HEK293T (cell line): Measurements from ENCODE around the gene PLEKHA6.

Source experiments
- CTCF ChIA-PET: fragments of 350-600 bp; formaldehyde crosslinking; extraction: SDS; loops from one replicate; lab custom pipeline; 2021; ENCODE audit warnings: antibody characterized with exemption, inconsistent platforms; lab: Yijun Ruan, JAX
- POLR2A ChIA-PET: fragments of 350-600 bp; formaldehyde crosslinking; extraction: SDS; loops from one replicate; lab custom pipeline; 2020; ENCODE audit warnings: antibody characterized with exemption, inconsistent platforms; lab: Yijun Ruan, JAX
- DNase-seq: peaks from one replicate; pipeline ENCODE4 v3.0.0; 2012; ENCODE audit warnings: mixed read lengths; ENCODE audit errors: extremely low spot score
- ARNT ChIP-seq: fragments of 450-650 bp; IDR thresholded peaks from 2 replicates; pipeline ENCODE4 v1.6.1; 2017; ENCODE audit warnings: mild to moderate bottlenecking
- BHLHE40 ChIP-seq: fragments of 450-650 bp; IDR thresholded peaks from 2 replicates; pipeline ENCODE4 v1.6.1; 2016; ENCODE audit warnings: mild to moderate bottlenecking, moderate library complexity, borderline replicate concordance
- CTBP1 ChIP-seq: fragments of 450-650 bp; IDR thresholded peaks from 2 replicates; pipeline ENCODE4 v1.6.1; 2016; ENCODE audit warnings: borderline replicate concordance
- ELF4 ChIP-seq: fragments of 450-650 bp; IDR thresholded peaks from 2 replicates; pipeline ENCODE4 v1.6.1; 2017; ENCODE audit warnings: antibody characterized with exemption
- FOXA1 ChIP-seq: fragments of 450-650 bp; IDR thresholded peaks from 2 replicates; pipeline ENCODE4 v1.6.1; 2016; ENCODE audit warnings: mild to moderate bottlenecking
- FOXK2 ChIP-seq: fragments of 450-650 bp; IDR thresholded peaks from 2 replicates; pipeline ENCODE4 v1.6.1; 2016; ENCODE audit warnings: mild to moderate bottlenecking
- FOXM1 ChIP-seq: fragments of 450-650 bp; IDR thresholded peaks from 2 replicates; pipeline ENCODE4 v1.6.1; 2017; ENCODE audit warnings: mild to moderate bottlenecking, borderline replicate concordance
- HDGF ChIP-seq: fragments of 450-650 bp; IDR thresholded peaks from 2 replicates; pipeline ENCODE4 v1.6.1; 2017; ENCODE audit warnings: antibody characterized with exemption, borderline replicate concordance
- L3MBTL2 ChIP-seq: fragments of 450-650 bp; conservative IDR thresholded peaks from 2 replicates; pipeline ENCODE4 v1.6.1; 2016; ENCODE audit warnings: mild to moderate bottlenecking
- LEF1 ChIP-seq: fragments of 450-650 bp; IDR thresholded peaks from 2 replicates; pipeline ENCODE4 v1.6.1; 2017; ENCODE audit warnings: mild to moderate bottlenecking, borderline replicate concordance
- NFRKB ChIP-seq: fragments of 450-650 bp; IDR thresholded peaks from 2 replicates; pipeline ENCODE4 v1.6.1; 2016; ENCODE audit warnings: mild to moderate bottlenecking, moderate library complexity
- SP1 ChIP-seq: fragments of 450-650 bp; IDR thresholded peaks from 2 replicates; pipeline ENCODE4 v1.6.1; 2017
- SUZ12 ChIP-seq: fragments of 450-650 bp; IDR thresholded peaks from 2 replicates; pipeline ENCODE4 v1.6.1; 2016; ENCODE audit warnings: mild to moderate bottlenecking
- TARDBP ChIP-seq: fragments of 450-650 bp; IDR thresholded peaks from 2 replicates; pipeline ENCODE4 v1.6.1; 2016
- ZNF384 ChIP-seq: fragments of 450-650 bp; IDR thresholded peaks from 2 replicates; pipeline ENCODE4 v1.6.1; 2016
- TF ChIP-seq, protein P1 (sequence below): fragments of 450-650 bp; IDR thresholded peaks from 2 replicates; pipeline ENCODE4 v1.6.1; 2016

PLEKHA6 gene

DNA sequence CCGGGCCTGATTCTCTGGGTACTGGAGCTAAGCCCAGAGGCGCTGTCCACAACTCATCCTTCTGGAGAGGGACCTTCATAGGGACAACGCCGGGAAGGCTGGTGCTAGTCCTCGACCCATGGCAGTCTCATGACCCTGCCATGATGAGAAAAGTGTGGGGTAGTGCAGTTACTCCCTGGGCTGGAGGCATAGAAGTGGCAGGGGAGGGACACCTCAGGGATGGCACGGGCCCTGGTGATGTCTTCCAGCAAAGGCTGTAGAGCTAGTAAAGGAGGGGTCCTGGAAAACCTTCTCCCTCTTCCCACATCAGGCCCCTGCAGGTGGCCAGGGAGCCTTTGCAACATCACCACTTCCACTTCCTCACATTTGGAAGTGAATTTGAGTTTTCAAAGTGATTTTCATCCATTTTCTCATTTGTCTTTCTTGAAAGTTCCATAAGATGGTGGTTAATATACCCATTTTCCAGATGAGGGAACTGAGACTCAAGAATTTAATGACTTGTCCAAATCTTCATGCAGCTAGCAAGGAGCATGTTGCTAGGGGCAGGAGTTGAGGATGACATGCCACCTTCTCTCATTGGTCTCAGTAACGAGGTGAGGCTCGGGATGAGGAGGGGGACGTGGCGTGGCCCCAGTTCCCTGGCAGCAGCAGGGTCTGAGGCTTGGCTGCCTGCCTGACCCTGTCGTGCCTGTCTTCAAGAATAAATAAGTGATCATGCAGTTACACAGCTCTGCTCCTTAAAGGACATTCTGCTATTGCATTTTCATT, 142.7 kb downstream of the PLEKHA6 start:
- POLR2A ChIA-PET, result no interaction called here
- TF ChIP-seq SUZ12, result no peak
- no peak for TF ChIP-seq FOXM1
- TF ChIP-seq, protein P1, sequence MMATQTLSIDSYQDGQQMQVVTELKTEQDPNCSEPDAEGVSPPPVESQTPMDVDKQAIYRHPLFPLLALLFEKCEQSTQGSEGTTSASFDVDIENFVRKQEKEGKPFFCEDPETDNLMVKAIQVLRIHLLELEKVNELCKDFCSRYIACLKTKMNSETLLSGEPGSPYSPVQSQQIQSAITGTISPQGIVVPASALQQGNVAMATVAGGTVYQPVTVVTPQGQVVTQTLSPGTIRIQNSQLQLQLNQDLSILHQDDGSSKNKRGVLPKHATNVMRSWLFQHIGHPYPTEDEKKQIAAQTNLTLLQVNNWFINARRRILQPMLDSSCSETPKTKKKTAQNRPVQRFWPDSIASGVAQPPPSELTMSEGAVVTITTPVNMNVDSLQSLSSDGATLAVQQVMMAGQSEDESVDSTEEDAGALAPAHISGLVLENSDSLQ, result no peak
- TF ChIP-seq HDGF, result no peak
- TF ChIP-seq SP1, result no peak
- TF ChIP-seq LEF1, result no peak
- TF ChIP-seq CTBP1, result no peak
- no peak for TF ChIP-seq ZNF384
- TF ChIP-seq ELF4, result no peak
- TF ChIP-seq TARDBP, result no peak
- no peak for TF ChIP-seq FOXA1
- CTCF ChIA-PET, result interaction anchor here (1.6 kb wide), 1 partner anchor 10 kb away, joined by 9 read pairs; no protein-coding TSS in a partner anchor
- no peak for DNase-seq

DNA sequence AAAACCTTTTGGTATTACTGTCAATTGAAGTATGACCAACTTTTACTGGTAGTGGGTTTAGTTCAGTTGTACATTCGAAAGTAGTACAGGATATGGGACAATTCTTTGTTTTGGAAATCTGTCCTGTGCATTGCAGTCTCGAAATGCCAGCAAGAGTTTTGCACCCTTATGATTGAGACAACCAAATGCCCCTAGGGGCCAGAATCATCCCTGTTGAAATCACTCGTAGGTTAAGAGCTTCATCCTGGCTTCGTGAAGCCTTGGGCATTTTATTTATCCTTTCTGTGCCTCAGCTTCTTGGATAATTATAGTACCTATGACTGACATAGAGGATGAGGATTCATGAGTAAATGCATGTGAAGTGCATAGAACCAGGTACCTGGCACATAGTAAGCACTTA, 143.5 kb downstream of the PLEKHA6 start:
- ChIA-PET POLR2A (interaction anchor here (0.7 kb wide), 1 partner anchor 58 kb away, joined by 3 read pairs; no protein-coding TSS in a partner anchor), CTCF (interaction anchor here (1.6 kb wide), 1 partner anchor 9 kb away, joined by 9 read pairs; no protein-coding TSS in a partner anchor)
- no peak for DNase-seq
- TF ChIP-seq NFRKB (no peak), HDGF (no peak), ZNF384 (no peak), CTBP1 (no peak), FOXA1 (no peak), LEF1 (no peak), ELF4 (no peak)
- TF ChIP-seq, protein P1, result no peak

DNA sequence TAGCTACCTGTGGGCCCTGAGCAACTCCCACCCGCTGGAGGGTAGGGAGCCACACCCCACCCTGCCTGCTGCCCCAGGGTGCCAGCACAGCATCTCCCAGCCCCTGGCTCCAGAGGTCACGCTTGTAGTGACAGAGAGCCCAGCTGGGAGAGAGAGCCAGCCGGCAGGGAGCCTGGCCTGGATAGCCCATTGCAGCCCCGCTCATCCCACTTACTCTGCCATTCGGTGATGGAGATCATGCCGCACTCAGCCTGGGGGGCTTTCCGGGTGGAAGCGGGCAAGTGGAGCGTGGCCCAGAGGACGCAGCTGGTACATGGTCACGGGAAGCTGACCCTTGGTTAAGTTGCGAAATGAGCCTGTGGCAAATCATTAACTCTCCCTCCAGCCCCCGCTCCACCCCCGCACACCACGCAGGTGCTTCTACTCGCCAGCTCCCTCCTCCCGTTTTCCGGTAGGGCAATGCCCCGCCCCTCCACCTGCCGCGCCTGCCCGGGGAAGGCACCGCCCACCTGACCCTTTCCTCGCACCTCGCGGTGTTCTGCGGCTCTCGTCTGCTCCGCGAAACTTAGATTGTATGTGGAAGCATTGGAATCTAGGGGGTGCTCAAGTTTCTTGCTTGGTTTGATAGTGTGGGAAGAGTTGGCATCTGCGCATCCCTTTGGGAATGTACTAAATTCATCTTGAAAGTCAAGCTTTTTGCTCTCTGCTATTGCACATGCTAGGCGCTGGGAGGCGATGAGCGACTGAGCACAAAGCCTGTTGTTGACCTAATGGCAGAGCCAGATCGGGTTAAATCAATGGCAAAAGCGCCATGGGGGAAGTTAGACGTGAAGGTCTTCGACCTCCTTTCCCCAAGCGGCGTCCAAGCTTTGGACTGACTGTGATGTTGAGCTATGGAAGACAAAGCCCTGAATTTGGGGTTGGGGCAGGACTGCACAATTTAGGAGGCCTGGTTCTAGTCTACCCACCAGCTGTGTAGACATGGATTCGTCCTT, 145.8 kb downstream of the PLEKHA6 start, which contains the start of gene GOLT1A:
Gene GOLT1A, minus strand, starts transcription at position 321 of the 995 bp plus-strand sequence. Its CDS starts 82 bp downstream, at position 239.
- ChIA-PET POLR2A (no interaction called here), CTCF (interaction anchor here (1.3 kb wide), 1 partner anchor 8 kb away, joined by 4 read pairs; no protein-coding TSS in a partner anchor)
- DNase-seq, result no peak

DNA sequence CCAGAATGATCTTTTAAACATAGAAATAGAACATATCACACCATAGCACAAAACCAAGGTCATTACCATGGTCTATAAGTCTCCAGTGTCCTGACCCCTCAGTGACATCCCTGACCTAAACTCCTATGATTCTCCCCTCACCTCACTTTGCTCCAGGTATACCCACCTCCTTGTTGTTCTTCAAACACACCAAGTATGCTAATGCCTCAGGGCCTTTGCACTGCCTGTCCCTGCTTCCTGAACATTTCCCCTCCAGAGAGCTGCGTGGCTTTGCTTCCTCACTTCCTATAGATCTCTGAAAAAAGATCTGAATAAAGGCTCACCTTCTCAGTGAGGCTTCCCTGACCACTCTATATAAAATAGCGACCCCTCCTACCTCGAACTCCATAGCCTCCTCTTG, 147.0 kb downstream of the PLEKHA6 start:
- ChIA-PET CTCF (no interaction called here), POLR2A (no interaction called here)
- TF ChIP-seq LEF1 (no peak), HDGF (no peak), L3MBTL2 (no peak), CTBP1 (no peak)
- DNase-seq, result no peak

More for the DNA sequence above, 145.8 kb downstream of the PLEKHA6 start, which contains the start of gene GOLT1A:
- TF ChIP-seq HDGF, result no peak
- no peak for TF ChIP-seq ELF4

DNA sequence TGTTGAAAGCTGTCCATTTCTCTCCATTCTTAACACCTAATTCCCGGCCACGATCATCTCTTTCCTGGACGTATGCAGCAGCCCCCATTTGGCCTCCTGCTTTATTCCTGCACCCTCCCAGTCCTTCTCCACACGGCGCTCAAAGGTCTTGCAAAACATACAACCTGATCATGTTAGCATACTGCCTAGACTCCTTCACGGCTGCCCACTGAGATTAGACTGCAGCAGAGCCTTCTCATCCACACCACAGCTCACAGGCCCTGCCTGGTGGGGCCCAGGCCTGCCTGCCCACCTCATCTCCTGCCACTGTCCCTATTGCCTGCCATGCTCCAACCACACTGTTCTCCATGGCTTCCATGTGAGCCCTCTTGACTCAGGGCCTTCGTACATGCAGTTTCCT, 148.7 kb downstream of the PLEKHA6 start:
- DNase-seq, result no peak
- CTCF ChIA-PET, result interaction anchor here (0.6 kb wide), 1 partner anchor 426 kb away, joined by 3 read pairs; no protein-coding TSS in a partner anchor
- POLR2A ChIA-PET, result no interaction called here
- no peak for TF ChIP-seq ELF4
- TF ChIP-seq L3MBTL2, result no peak
- no peak for TF ChIP-seq SP1
- TF ChIP-seq TARDBP, result no peak
- TF ChIP-seq FOXK2, result no peak
- TF ChIP-seq BHLHE40, result no peak
- no peak for TF ChIP-seq HDGF
- no peak for TF ChIP-seq ARNT
- no peak for TF ChIP-seq FOXM1
- TF ChIP-seq, protein P1, result no peak
- TF ChIP-seq NFRKB, result no peak
- TF ChIP-seq FOXA1, result no peak
- no peak for TF ChIP-seq SUZ12
- TF ChIP-seq CTBP1, result no peak
- TF ChIP-seq ZNF384, result no peak
- TF ChIP-seq LEF1, result no peak
